DOHH2 (cell line): ENCODE results near the gene GPHN.

Source experiments
- H3F3A ChIP-seq: fragments of 200-600 bp; sonication (generic), shearing (Covaris generic); 2 replicates; pipeline ENCODE4 v1.6.0; 2016; ENCODE audit warnings: antibody characterized with exemption, mild to moderate bottlenecking; ENCODE audit not compliant: control insufficient read depth, insufficient read depth
- H3K27ac ChIP-seq: fragments of 200-600 bp; sonication (generic); 2 replicates; pipeline ENCODE4 v1.5.1; 2014; ENCODE audit warnings: low read depth, mild to moderate bottlenecking, low read length, moderate library complexity
- H3K27me3 ChIP-seq: fragments of 200-600 bp; sonication (generic); 2 replicates; pipeline ENCODE4 v1.6.1; 2014; ENCODE audit warnings: mild to moderate bottlenecking, low read length, mixed read lengths; ENCODE audit not compliant: control insufficient read depth
- H3K36me3 ChIP-seq: fragments of 200-600 bp; sonication (generic); 2 replicates; pipeline ENCODE4 v1.6.1; 2014; ENCODE audit warnings: mild to moderate bottlenecking, low read length, moderate library complexity, mixed read lengths; ENCODE audit not compliant: control insufficient read depth
- H3K4me1 ChIP-seq: fragments of 200-600 bp; sonication (generic); 2 replicates; pipeline ENCODE4 v1.6.1; 2014; ENCODE audit warnings: mild to moderate bottlenecking, low read length, mixed read lengths; ENCODE audit not compliant: control insufficient read depth
- H3K4me2 ChIP-seq: fragments of 200-600 bp; sonication (generic); 2 replicates; pipeline ENCODE4 v1.6.0; 2014; ENCODE audit warnings: mild to moderate bottlenecking, low read length, moderate library complexity
- H3K4me3 ChIP-seq: fragments of 200-600 bp; sonication (generic); 2 replicates; pipeline ENCODE4 v1.5.1; 2014; ENCODE audit warnings: mild to moderate bottlenecking, low read length, mixed read lengths
- H3K79me2 ChIP-seq: fragments of 200-600 bp; sonication (generic); 2 replicates; pipeline ENCODE4 v1.6.1; 2014; ENCODE audit warnings: mild to moderate bottlenecking, low read length, mixed read lengths; ENCODE audit not compliant: control insufficient read depth
- H3K9me2 ChIP-seq: fragments of 200-600 bp; sonication (generic); replicated peaks from 2 replicates; pipeline ENCODE4 v1.6.1; 2014; ENCODE audit warnings: mild to moderate bottlenecking, low read length, mixed read lengths; ENCODE audit not compliant: control insufficient read depth
- H3K9me3 ChIP-seq: fragments of 200-600 bp; sonication (generic); 2 replicates; pipeline ENCODE4 v1.6.1; 2014; ENCODE audit warnings: antibody characterized with exemption, low read length, mixed read lengths; ENCODE audit not compliant: control insufficient read depth, insufficient read depth
- H4K20me1 ChIP-seq: fragments of 200-600 bp; sonication (generic); 2 replicates; pipeline ENCODE4 v1.6.0; 2014; ENCODE audit warnings: low read depth, mild to moderate bottlenecking, antibody characterized with exemption, low read length, moderate library complexity; ENCODE audit not compliant: control insufficient read depth, insufficient read depth
- EZH2phosphoT487 ChIP-seq: fragments of 200-600 bp; sonication (generic); IDR thresholded peaks from 2 replicates; pipeline ENCODE4 v1.6.1; 2017; ENCODE audit warnings: borderline replicate concordance, mild to moderate bottlenecking, antibody characterized with exemption, low read length, moderate library complexity, mixed read lengths
- TF ChIP-seq, protein P1 (sequence below): fragments of 200-600 bp; sonication (generic); IDR thresholded peaks from one replicate; pipeline ENCODE4 v1.5.1; 2014; ENCODE audit warnings: antibody characterized with exemption, mild to moderate bottlenecking, low read depth, low read length; ENCODE audit not compliant: poor library complexity, severe bottlenecking

GPHN gene

DNA sequence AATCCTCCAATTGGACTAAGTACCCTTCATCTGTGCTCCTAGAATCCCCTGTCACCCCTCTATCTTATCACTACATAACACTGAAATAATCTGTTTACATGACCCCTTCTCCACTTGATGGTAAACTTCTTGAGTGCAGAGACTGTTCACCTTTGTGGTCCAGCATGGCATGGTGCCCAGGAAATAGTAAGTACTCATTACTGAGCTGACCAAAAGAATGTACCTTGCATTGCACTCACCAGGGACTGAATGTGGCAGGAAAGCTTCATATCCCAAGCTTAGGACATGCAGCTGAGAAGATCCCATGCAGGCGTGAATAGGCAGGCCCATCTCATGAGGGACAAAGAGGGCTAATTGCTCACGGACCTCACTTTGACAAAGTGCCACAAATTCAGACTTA is 679.9 kb downstream of the GPHN start:
- H3K4me2 ChIP-seq, result no peak overlapping the region
- no peak for TF ChIP-seq EZH2phosphoT487
- TF ChIP-seq, protein P1, sequence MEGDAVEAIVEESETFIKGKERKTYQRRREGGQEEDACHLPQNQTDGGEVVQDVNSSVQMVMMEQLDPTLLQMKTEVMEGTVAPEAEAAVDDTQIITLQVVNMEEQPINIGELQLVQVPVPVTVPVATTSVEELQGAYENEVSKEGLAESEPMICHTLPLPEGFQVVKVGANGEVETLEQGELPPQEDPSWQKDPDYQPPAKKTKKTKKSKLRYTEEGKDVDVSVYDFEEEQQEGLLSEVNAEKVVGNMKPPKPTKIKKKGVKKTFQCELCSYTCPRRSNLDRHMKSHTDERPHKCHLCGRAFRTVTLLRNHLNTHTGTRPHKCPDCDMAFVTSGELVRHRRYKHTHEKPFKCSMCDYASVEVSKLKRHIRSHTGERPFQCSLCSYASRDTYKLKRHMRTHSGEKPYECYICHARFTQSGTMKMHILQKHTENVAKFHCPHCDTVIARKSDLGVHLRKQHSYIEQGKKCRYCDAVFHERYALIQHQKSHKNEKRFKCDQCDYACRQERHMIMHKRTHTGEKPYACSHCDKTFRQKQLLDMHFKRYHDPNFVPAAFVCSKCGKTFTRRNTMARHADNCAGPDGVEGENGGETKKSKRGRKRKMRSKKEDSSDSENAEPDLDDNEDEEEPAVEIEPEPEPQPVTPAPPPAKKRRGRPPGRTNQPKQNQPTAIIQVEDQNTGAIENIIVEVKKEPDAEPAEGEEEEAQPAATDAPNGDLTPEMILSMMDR, result no peak

DNA sequence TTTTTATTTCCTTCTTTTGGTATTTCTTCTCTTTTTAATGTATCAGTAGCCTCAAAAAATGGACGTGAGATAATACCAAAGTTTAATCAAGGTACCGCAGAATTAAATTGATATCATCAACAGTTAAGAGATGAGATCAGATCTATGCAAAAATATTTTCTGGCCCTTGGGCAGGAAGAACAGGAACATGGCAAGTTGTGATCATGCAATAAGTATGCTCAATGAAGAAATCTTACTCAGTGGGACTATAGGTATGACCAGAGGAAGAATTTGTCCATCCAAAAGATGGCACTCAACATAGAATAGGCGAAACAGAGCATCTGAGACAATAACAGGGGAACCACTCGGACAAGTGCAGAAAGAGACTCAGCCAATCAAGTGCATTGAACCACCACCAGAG is 680.4 kb downstream of the GPHN start:
- H3K4me2 ChIP-seq, result no peak overlapping the region
- 0 out of 2 replicates have a peak, but pooled peaks cover 4% of the 10 kb centered on the region for H3K4me1 ChIP-seq
- no peak overlapping the region for H3K27ac ChIP-seq
- no peaks in the 10 kb centered on the region for H3F3A ChIP-seq
- no peaks in the 10 kb centered on the region for H3K79me2 ChIP-seq
- H3K27me3 ChIP-seq, result no peaks in the 10 kb centered on the region
- no peaks in the 10 kb centered on the region for H3K9me3 ChIP-seq
- no peak overlapping the region for H3K4me3 ChIP-seq
- TF ChIP-seq, protein P1, result no peak
- TF ChIP-seq EZH2phosphoT487, result no peak
- H3K36me3 ChIP-seq, result no peaks in the 10 kb centered on the region
- no peaks in the 10 kb centered on the region for H4K20me1 ChIP-seq
- H3K9me2 ChIP-seq, result no peaks in the 10 kb centered on the region

More for the DNA sequence above, 679.9 kb downstream of the GPHN start:
- no peak overlapping the region for H3K4me3 ChIP-seq
- H3K27ac ChIP-seq, result no peak overlapping the region
- H3K9me3 ChIP-seq, result no peaks in the 10 kb centered on the region
- no peaks in the 10 kb centered on the region for H3F3A ChIP-seq
- H3K4me1 ChIP-seq, result 0 out of 2 replicates have a peak, but pooled peaks cover 4% of the 10 kb centered on the region
- no peaks in the 10 kb centered on the region for H3K9me2 ChIP-seq
- H4K20me1 ChIP-seq, result no peaks in the 10 kb centered on the region
- H3K36me3 ChIP-seq, result no peaks in the 10 kb centered on the region
- no peaks in the 10 kb centered on the region for H3K79me2 ChIP-seq
- H3K27me3 ChIP-seq, result no peaks in the 10 kb centered on the region

DNA sequence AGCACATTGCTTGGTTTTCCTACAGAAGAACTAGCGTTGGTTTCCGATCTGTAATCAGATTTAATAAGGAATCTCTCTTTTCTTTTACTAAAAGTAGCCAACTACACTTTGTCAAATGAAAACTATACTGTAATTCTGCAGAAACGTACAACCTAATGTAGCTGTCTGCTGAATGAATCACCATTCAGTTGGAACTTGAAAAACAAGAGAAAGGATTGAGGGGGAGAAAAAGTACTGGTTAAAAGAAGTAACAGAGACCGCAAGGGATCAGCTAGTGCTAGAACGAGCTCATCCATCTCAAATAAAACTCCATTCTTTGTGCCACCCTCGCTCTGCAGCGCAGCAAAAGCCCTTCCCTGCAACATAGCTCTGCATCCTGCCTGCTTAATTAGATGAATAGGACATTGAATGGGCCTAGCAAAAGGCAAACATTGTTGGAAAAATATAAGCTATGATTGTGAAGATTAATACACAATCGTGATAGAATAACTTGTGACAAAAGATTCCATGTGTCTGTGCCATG is 683.9 kb downstream of the GPHN start:
- H3F3A ChIP-seq, result no peaks in the 10 kb centered on the region
- no peak for TF ChIP-seq EZH2phosphoT487
- TF ChIP-seq, protein P1, result no peak
- H3K4me3 ChIP-seq, result no peak overlapping the region
- no peak overlapping the region for H3K4me2 ChIP-seq
- no peaks in the 10 kb centered on the region for H3K36me3 ChIP-seq
- 0 out of 2 replicates have a peak, but pooled peaks cover 4% of the 10 kb centered on the region for H3K4me1 ChIP-seq
- no peaks in the 10 kb centered on the region for H4K20me1 ChIP-seq
- no peaks in the 10 kb centered on the region for H3K79me2 ChIP-seq
- no peaks in the 10 kb centered on the region for H3K9me3 ChIP-seq
- no peaks in the 10 kb centered on the region for H3K27me3 ChIP-seq
- H3K9me2 ChIP-seq, result no peaks in the 10 kb centered on the region
- no peak overlapping the region for H3K27ac ChIP-seq
